Measurements from ENCODE around the gene HDGFL3. TPM values are rescaled to one million over a fixed set of nuclear protein-coding genes. Genes with fewer than 3 reads are reported as not detected.

Gene HDGFL3
- total and polyA plus RNA-seq, 10 of the 15 experiments (the other 5 are each of a cell fraction or from before 2014, with no cell fraction given): 5.6 to 40.6 (median 15.8) TPM

- SMC1A ChIA-PET (ENCODE audit: uncharacterized antibody, unreplicated experiment): no interaction called here
- POLR2A ChIA-PET: interaction anchor here (0.6 kb wide), 1 partner anchor 1877 kb away, joined by 3 read pairs; no protein-coding TSS in a partner anchor
- TF ChIP-seq TCF7 (IDR thresholded peaks at IDR 0.05; ENCODE audit: borderline replicate concordance) (no peak), BCL3 (IDR thresholded peaks at IDR 0.05; ENCODE audit: borderline replicate concordance, insufficient read depth, low read depth, low read length, poor library complexity, severe bottlenecking) (no peak), ZNF622 (IDR thresholded peaks at IDR 0.05) (no peak), NKRF (conservative IDR thresholded peaks at IDR 0.05) (no peak), ZNF384 (IDR thresholded peaks at IDR 0.05; ENCODE audit: borderline replicate concordance, low read depth, low read length) (no peak), NR2F1 (conservative IDR thresholded peaks at IDR 0.05) (no peak), FOXM1 (IDR thresholded peaks at IDR 0.05; ENCODE audit: low read depth, low read length) (no peak), ZBTB40 (IDR thresholded peaks at IDR 0.05; ENCODE audit: borderline replicate concordance) (no peak), PKNOX1 (IDR thresholded peaks at IDR 0.05) (no peak)
- in situ Hi-C loops (cut with MboI): no loop called here
- Histone ChIP-seq H3K27ac (ENCODE audit: control insufficient read depth, insufficient read depth) (no peak overlapping the region), H4K20me1 (ENCODE audit: control insufficient read depth, insufficient read depth) (no peaks in the 10 kb centered on the region), H3K9ac (ENCODE audit: control insufficient read depth, insufficient read depth, low read length) (no peak overlapping the region), H3K36me3 (ENCODE audit: control insufficient read depth in 2 of 2, insufficient read depth in 2 of 2, low read length in 1 of 2) (no peaks in the 10 kb centered on the region), H3K4me2 (ENCODE audit: control insufficient read depth, insufficient read depth) (no peak overlapping the region), H2AFZ (ENCODE audit: control insufficient read depth, low read depth, low read length) (no peak overlapping the region), H3K4me1 (ENCODE audit: control insufficient read depth, insufficient read depth, low read length) (no peaks in the 10 kb centered on the region), H3K79me2 (ENCODE audit: control insufficient read depth, insufficient read depth, low read length) (no peaks in the 10 kb centered on the region), H3K27me3 (replicated peaks in 1 of 2; ENCODE audit: control insufficient read depth in 2 of 2, insufficient read depth in 2 of 2, low read length in 1 of 2) (no peaks in the 10 kb centered on the region; a peak in 1 of 4 replicates), H3K9me3 (replicated peaks; ENCODE audit: control insufficient read depth, insufficient read depth, low read length) (no peaks in the 10 kb centered on the region), H3K4me3 (no peak overlapping the region)
- FAIRE-seq (no peak), ATAC-seq (no peak), DNase-seq (ENCODE audit: low read depth, low spot score) (no peak)
- no TSS peak for BruUV-seq (replicated peaks)
- intact Hi-C loops (cut with micrococcal nuclease; ENCODE audit: unreplicated experiment): no loop called here
- 54% methylated on average over 5 of the region's 5 CpGs for WGBS (ENCODE audit: insufficient coverage, insufficient replicate concordance, low lambda C conversion rate, missing lambda C conversion rate)
- RAD21 ChIA-PET (ENCODE audit: unreplicated experiment): no interaction called here
- CTCF ChIA-PET: no interaction called here
These were observed 124.8 kb downstream of the HDGFL3 start for GRCh38 chr15:83082730-83083386.
